Heart right ventricle (tissue), 16 donors: Measurements from ENCODE around the gene PMP22. TPM values are rescaled to one million over a fixed set of nuclear protein-coding genes. Genes with fewer than 3 reads are reported as not detected.

ENCODE experiments used
- ATAC-seq, 8 donors: fragments of 200-7000 bp; cut with Tn5 transposase; one replicate each; pipeline ENCODE4 v1.9.1; 2020; ENCODE audit warnings: mild to moderate bottlenecking in 8 of 8, moderate library complexity in 8 of 8, moderate number of reproducible peaks in 1 of 8
- DNase-seq, 2 donors: peaks; one replicate each; pipeline ENCODE4 v3.0.0-alpha.2; 2020
- H3K27ac ChIP-seq, 10 donors: fragments of 200-600 bp; sonication (generic) in 2 of 10; one replicate each; pipeline versions ENCODE4 v1.5.0 to v1.8.0; 2020 to 2022; ENCODE audit warnings: mild to moderate bottlenecking in 3 of 10
- H3K27me3 ChIP-seq, 7 donors: fragments of 200-600 bp; one replicate each; pipeline ENCODE4 v1.8.0; 2021 to 2022; ENCODE audit warnings: mild to moderate bottlenecking in 2 of 7
- H3K36me3 ChIP-seq, 9 donors: fragments of 200-600 bp; sonication (generic) in 1 of 9; one replicate each; pipeline versions ENCODE4 v1.5.0 to v1.8.0; 2020 to 2022; ENCODE audit warnings: mild to moderate bottlenecking in 2 of 9
- H3K4me1 ChIP-seq, 9 donors: fragments of 200-600 bp; sonication (generic) in 1 of 9; one replicate each; pipeline versions ENCODE4 v1.5.0 to v1.8.0; 2020 to 2022; ENCODE audit warnings: mild to moderate bottlenecking in 4 of 9
- H3K4me3 ChIP-seq, 10 donors: fragments of 200-600 bp; sonication (generic) in 2 of 10; one replicate each; pipeline versions ENCODE4 v1.5.0 to v1.8.0; 2020 to 2022; ENCODE audit warnings: mild to moderate bottlenecking in 7 of 10, moderate library complexity in 2 of 10
- H3K9me3 ChIP-seq, 11 donors: fragments of 200-600 bp in 10 of 11; sonication (generic) in 2 of 11; one replicate each; pipeline versions ENCODE4 v1.5.0 to v1.8.0; 2013 to 2022; ENCODE audit warnings: mild to moderate bottlenecking in 2 of 11, control low read depth in 1 of 11, moderate library complexity in 1 of 11
- WGBS, 2 donors: extraction: QIAGEN DNeasy Blood & Tissue Kit; methylation state at CpG; one replicate each; pipeline ENCODE4 v1.1.7; 2013; ENCODE audit warnings: inconsistent platforms in 1 of 2; 5-methylcytosine and 5-hydroxymethylcytosine counted together
- intact Hi-C, 10 donors: fragments of 100-400 bp; cut with DNase I; formaldehyde crosslinking; loops; one replicate each; pipeline versions ENCODE4 v1.11.1 to v1.14.2; 2022
- polyA plus RNA-seq, 2 donors: library from polyadenylated mRNA; stranded (reverse); fragments of 200-250 nt; gene quantifications; one replicate each; pipeline ENCODE4 v1.2.3, GENCODE V29; 2013
- total RNA-seq, 10 donors: library from RNA; stranded (reverse); fragmentation: NEBNext Ultra II Directional in 3 of 10; extraction: Animal tissue kit (Norgen Biotek cat#: 25700) in 3 of 10; gene quantifications; one replicate each; pipeline versions ENCODE4 v1.2.1 to v1.2.4, GENCODE V29; 2021 to 2023
- TF ChIP-seq, protein P1 (sequence below), 9 donors: fragments of 200-600 bp; sonication (generic) in 2 of 9; IDR thresholded peaks; one replicate each; pipeline versions ENCODE4 v1.5.0 to v1.8.0; 2021 to 2022; ENCODE audit warnings: antibody characterized with exemption in 9 of 9, mild to moderate bottlenecking in 5 of 9, moderate library complexity in 1 of 9
- donor health status: Arrhythmogenic right ventricular cardiomyopathy.
- donor health status: ischemic (EF 13 %, LVEDD 7.1; RV severe dilation, severe dysfunction).
- donor health status: healthy with polysubstance abuse.
- donor health status: DM: no; HTN: yes; CAD: no.
- donor health status: DM: no; HTN: no; CAD: no.
- donor health status: ischemic (EF 25% LVEDD 6.9; RV normal size, moderate dysfunction).
- donor health status: ischemic (EF 25% LVEDD 5.7; RV mildly dilated, moderate dysfunction).
- donor health status: healthy.
- donor health status: DM: yes; HTN: yes; CAD: no.
- donor health status: Ischemic cardiomyopathy.
- donor health status: ischemic (EF 35%, LVEDD 5.7; RV mildly dilated, moderate dysfunction).
- donor health status: nonischemic (EF 11% LVEDD 7.7; RV severe dilation, severe dysfunction).
- donor health status: DM: yes; HTN: yes; CAD: no.
- donor health status: PGD.
- donor health status: ischemic (EF 29% LVEDD 5.4; RV normal size, mild dysfunction).
- donor health status: nonischemic (EF 23%, LVEDD 6.1; RV moderate dilation, normal function).

PMP22 gene
- total and polyA plus RNA-seq, 12 donors = 62.0 to 241 (median 158) TPM

DNA sequence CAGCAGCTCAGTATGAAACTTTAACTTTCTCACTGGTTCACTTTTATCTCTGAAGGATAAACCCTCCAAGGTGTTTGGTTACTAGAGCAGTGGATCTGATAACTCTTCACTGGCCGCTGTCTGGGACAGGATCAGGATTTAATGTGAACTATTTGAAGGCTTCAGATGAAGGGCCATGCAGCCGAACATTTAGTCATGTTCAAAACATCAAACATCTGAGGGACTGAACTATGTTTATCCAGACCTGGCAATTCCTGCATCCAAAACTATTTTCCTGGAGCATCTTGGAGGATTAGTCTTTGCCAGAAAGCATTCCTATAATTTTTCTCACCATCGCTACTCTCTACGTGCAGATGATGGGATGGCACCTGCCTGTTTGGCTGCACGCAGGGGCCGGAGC lies 20.3 kb upstream of the PMP22 start:
- intact Hi-C loops = no loop called here

DNA sequence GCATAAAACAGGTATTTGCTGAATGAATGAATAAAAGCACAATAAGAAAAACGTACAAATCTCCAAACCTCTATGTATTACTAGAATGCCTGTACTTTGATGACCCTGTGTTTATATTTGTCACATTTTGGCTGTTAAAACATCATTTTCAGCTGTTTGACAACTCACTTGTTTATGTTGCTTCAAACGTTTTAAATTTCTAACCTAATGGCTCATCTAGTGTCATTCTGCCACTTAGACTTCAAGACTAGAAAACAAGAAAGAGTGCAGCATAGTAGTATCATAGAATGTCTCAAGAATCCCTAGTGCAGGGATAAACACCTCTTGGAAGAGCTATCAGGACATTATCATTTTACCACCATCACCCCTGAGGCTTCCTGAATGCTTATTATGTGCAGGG lies 19.4 kb upstream of the PMP22 start:
- Histone ChIP-seq H3K4me3 (no peak overlapping the region), H3K36me3 (no peaks in the 10 kb centered on the region), H3K4me1 (peaks cover 0 to 25% (median 10%) of the 10 kb centered on the region in 9 donors), H3K9me3 (no peaks in the 10 kb centered on the region), H3K27ac (no peak overlapping the region), H3K27me3 (no peaks in the 10 kb centered on the region)
- TF ChIP-seq, protein P1, sequence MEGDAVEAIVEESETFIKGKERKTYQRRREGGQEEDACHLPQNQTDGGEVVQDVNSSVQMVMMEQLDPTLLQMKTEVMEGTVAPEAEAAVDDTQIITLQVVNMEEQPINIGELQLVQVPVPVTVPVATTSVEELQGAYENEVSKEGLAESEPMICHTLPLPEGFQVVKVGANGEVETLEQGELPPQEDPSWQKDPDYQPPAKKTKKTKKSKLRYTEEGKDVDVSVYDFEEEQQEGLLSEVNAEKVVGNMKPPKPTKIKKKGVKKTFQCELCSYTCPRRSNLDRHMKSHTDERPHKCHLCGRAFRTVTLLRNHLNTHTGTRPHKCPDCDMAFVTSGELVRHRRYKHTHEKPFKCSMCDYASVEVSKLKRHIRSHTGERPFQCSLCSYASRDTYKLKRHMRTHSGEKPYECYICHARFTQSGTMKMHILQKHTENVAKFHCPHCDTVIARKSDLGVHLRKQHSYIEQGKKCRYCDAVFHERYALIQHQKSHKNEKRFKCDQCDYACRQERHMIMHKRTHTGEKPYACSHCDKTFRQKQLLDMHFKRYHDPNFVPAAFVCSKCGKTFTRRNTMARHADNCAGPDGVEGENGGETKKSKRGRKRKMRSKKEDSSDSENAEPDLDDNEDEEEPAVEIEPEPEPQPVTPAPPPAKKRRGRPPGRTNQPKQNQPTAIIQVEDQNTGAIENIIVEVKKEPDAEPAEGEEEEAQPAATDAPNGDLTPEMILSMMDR (IDR thresholded peaks at IDR 0.05) = no peak
- DNase-seq (no peak), ATAC-seq (no peak)
- 55 to 72% methylated on average over 2 of the region's 2 CpGs for WGBS, 2 donors
- intact Hi-C loops = no loop called here

More for the DNA sequence above, 20.3 kb upstream of the PMP22 start:
- 78 to 79% methylated on average over 6 of the region's 6 CpGs for WGBS, 2 donors
- H3K27ac ChIP-seq = no peak overlapping the region
- H3K4me3 ChIP-seq = no peak overlapping the region
- no peaks in the 10 kb centered on the region for H3K27me3 ChIP-seq
- no peaks in the 10 kb centered on the region for H3K9me3 ChIP-seq
- H3K4me1 ChIP-seq = peaks cover 0 to 27% (median 10%) of the 10 kb centered on the region in 9 donors
- no peak for ATAC-seq
- H3K36me3 ChIP-seq = no peaks in the 10 kb centered on the region
- TF ChIP-seq, protein P1 (IDR thresholded peaks at IDR 0.05) = no peak
- no peak for DNase-seq

GRCh38 chr17:15284107-15284506 lies 19.0 kb upstream of the PMP22 start:
- H3K27me3 ChIP-seq = no peaks in the 10 kb centered on the region
- H3K4me1 ChIP-seq = peaks cover 0 to 25% (median 10%) of the 10 kb centered on the region in 9 donors
- H3K9me3 ChIP-seq = peaks cover 0 to 2% (median 0%) of the 10 kb centered on the region in 11 donors
- TF ChIP-seq, protein P1 (IDR thresholded peaks at IDR 0.05) = no peak
- intact Hi-C loops = no loop called here
- no peak overlapping the region for H3K4me3 ChIP-seq
- DNase-seq (no peak), ATAC-seq (no peak)
- no peak overlapping the region for H3K27ac ChIP-seq
- no peaks in the 10 kb centered on the region for H3K36me3 ChIP-seq
- WGBS, 2 donors = 87 to 88% methylated on average over 6 of the region's 6 CpGs

GRCh38 chr17:15281909-15282308 lies 16.8 kb upstream of the PMP22 start:
- no peak overlapping the region for H3K4me3 ChIP-seq
- H3K9me3 ChIP-seq = peaks cover 0 to 5% (median 0%) of the 10 kb centered on the region in 11 donors
- DNase-seq (no peak), ATAC-seq (no peak)
- WGBS, 2 donors = 81 to 83% methylated on average over 3 of the region's 3 CpGs
- intact Hi-C loops = no loop called here
- peaks cover 0 to 11% (median 0%) of the 10 kb centered on the region in 9 donors for H3K4me1 ChIP-seq
- TF ChIP-seq, protein P1 (IDR thresholded peaks at IDR 0.05) = no peak
- H3K36me3 ChIP-seq = no peaks in the 10 kb centered on the region
- H3K27me3 ChIP-seq = no peaks in the 10 kb centered on the region
- H3K27ac ChIP-seq = no peak overlapping the region
